Ascending aorta (tissue), 2 donors: ENCODE data around the gene FSTL4. TPM values are rescaled to one million over a fixed set of nuclear protein-coding genes. Genes with fewer than 3 reads are reported as not detected.

Experiments
- DNase-seq, 2 donors: peaks; one replicate each; pipeline ENCODE4 v3.0.0-alpha.2; 2019; ENCODE audit warnings: low spot score in 2 of 2
- H3K27ac ChIP-seq, 2 donors: fragments of 200-600 bp; sonication (generic); one replicate each; pipeline ENCODE4 v1.5.1; 2016 to 2017; ENCODE audit warnings: mild to moderate bottlenecking in 1 of 2
- H3K27me3 ChIP-seq: fragments of 200-600 bp; sonication (generic); one replicate; pipeline ENCODE4 v1.5.1; 2017
- H3K36me3 ChIP-seq, 2 donors: fragments of 200-600 bp; sonication (generic); one replicate each; pipeline ENCODE4 v1.5.1; 2016
- H3K4me1 ChIP-seq, 2 donors: fragments of 200-600 bp; sonication (generic); one replicate each; pipeline ENCODE4 v1.5.1; 2016 to 2017; ENCODE audit warnings: mild to moderate bottlenecking in 1 of 2
- H3K4me3 ChIP-seq, 2 donors: fragments of 200-600 bp; sonication (generic); one replicate each; pipeline ENCODE4 v1.5.1; 2016 to 2017; ENCODE audit warnings: mild to moderate bottlenecking in 1 of 2
- H3K9me3 ChIP-seq, 2 donors: fragments of 200-600 bp; sonication (generic); one replicate each; pipeline ENCODE4 v1.5.1; 2016
- CTCF ChIP-seq, 3 experiments: fragments of 200-600 bp in 2 of 3; fragments of 450-650 bp in 1 of 3; sonication (generic) in 2 of 3; IDR thresholded peaks; one replicate each; pipeline ENCODE4 v1.5.1; 2016 to 2019; ENCODE audit warnings: antibody characterized with exemption in 3 of 3, mild to moderate bottlenecking in 1 of 3, moderate library complexity in 1 of 3
- intact Hi-C: fragments of 100-400 bp; cut with DNase I; formaldehyde crosslinking; loops from one replicate; pipeline ENCODE4 v1.15.1; 2023
- total RNA-seq: library from RNA; depleted of rRNA; stranded (reverse); fragments of >200 nt; gene quantifications from one replicate; pipeline ENCODE4 v1.1.0, GENCODE V29; 2016

FSTL4 gene
- total RNA-seq, 1 donor from 2014 or later: 0.11 TPM

GRCh38 chr5:133323494-133324457 is 288.6 kb downstream of the FSTL4 start:
- no peak overlapping the region for H3K4me3 ChIP-seq
- no peaks in the 10 kb centered on the region for H3K4me1 ChIP-seq
- no peak overlapping the region for H3K27ac ChIP-seq
- TF ChIP-seq CTCF (IDR thresholded peaks at IDR 0.05): no peak
- no peak for DNase-seq
- intact Hi-C loops: no loop called here
- H3K27me3 ChIP-seq: no peaks in the 10 kb centered on the region
- no peaks in the 10 kb centered on the region for H3K9me3 ChIP-seq
- H3K36me3 ChIP-seq: no peaks in the 10 kb centered on the region

- no peak for TF ChIP-seq CTCF (IDR thresholded peaks at IDR 0.05)
Measured at GRCh38 chr5:133322743-133323142, 289.6 kb downstream of the FSTL4 start.

GRCh38 chr5:133321833-133322420 is 290.4 kb downstream of the FSTL4 start:
- intact Hi-C loops: no loop called here
- no peak overlapping the region for H3K27ac ChIP-seq
- H3K4me3 ChIP-seq: no peak overlapping the region
- no peaks in the 10 kb centered on the region for H3K9me3 ChIP-seq
- DNase-seq: no peak
- TF ChIP-seq CTCF (IDR thresholded peaks at IDR 0.05): no peak
- no peaks in the 10 kb centered on the region for H3K4me1 ChIP-seq
- H3K36me3 ChIP-seq: no peaks in the 10 kb centered on the region
- no peaks in the 10 kb centered on the region for H3K27me3 ChIP-seq

More at GRCh38 chr5:133322743-133323142, 289.6 kb downstream of the FSTL4 start:
- no peak overlapping the region for H3K27ac ChIP-seq
- no peaks in the 10 kb centered on the region for H3K4me1 ChIP-seq
- no peaks in the 10 kb centered on the region for H3K36me3 ChIP-seq
- H3K4me3 ChIP-seq: no peak overlapping the region
- no peaks in the 10 kb centered on the region for H3K9me3 ChIP-seq
- H3K27me3 ChIP-seq: no peaks in the 10 kb centered on the region
- intact Hi-C loops: no loop called here
- no peak for DNase-seq

- Histone ChIP-seq H3K36me3 (no peaks in the 10 kb centered on the region), H3K27ac (no peak overlapping the region), H3K4me1 (no peaks in the 10 kb centered on the region), H3K27me3 (no peaks in the 10 kb centered on the region), H3K9me3 (no peaks in the 10 kb centered on the region), H3K4me3 (no peak overlapping the region)
- intact Hi-C loops: no loop called here
- no peak for DNase-seq
- no peak for TF ChIP-seq CTCF (IDR thresholded peaks at IDR 0.05)
Measured at GRCh38 chr5:133321286-133321832, 291.0 kb downstream of the FSTL4 start.

- Histone ChIP-seq H3K36me3 (no peaks in the 10 kb centered on the region), H3K4me1 (no peaks in the 10 kb centered on the region), H3K4me3 (no peak overlapping the region), H3K27ac (no peak overlapping the region), H3K9me3 (no peaks in the 10 kb centered on the region), H3K27me3 (no peaks in the 10 kb centered on the region)
- TF ChIP-seq CTCF (IDR thresholded peaks at IDR 0.05): no peak
- DNase-seq: no peak
- intact Hi-C loops: no loop called here
Measured at GRCh38 chr5:133319905-133320520, 292.3 kb downstream of the FSTL4 start.
